ENCODE measurements around the gene TRABD2B.

TRABD2B gene

GRCh38 chr1:47843781-47844557 lies 153.2 kb downstream of the TRABD2B start:
- DNase-seq = no peak

DNA sequence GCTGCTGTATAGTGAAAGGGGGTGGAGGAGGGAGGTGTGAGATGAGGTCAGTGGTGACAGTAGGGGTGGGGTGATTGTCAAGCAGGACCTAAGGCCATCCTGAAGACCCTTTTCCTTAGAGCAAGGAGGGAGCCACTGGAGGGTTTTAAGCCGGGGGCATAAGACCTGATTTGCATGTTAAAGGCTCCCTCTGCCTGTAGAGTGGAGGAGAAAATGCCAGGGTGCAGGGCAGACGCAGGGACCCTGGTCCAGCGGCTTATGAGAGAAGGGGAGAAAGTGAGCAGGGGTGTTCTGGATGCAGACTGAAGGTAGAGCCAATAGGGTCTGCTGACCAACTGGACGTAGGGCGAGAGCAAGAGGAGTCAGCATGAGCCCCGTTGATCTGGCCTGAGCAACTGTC lies 154.1 kb downstream of the TRABD2B start:
- no peak for DNase-seq

GRCh38 chr1:47842228-47842919 lies 154.8 kb downstream of the TRABD2B start:
- no peak for DNase-seq

DNA sequence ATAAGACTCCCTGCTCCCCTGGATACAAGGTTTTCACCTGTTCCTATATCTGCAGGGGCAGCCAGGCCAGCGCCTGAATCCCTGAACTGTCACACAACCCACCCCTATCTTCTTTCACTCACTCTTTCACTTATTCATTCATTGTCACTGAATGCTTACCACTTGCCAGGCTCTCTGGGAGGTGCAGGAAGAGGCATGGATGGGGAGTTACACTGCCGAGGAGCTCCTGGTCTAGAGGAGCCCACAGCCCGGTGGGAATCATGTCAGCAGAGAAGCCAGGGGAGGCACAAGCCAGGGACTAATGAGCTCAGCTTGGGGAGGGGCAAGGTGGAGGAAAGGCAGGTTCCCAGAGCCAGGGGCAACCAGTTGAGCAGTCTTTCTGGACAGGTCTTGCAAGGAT lies 155.8 kb downstream of the TRABD2B start:
- no peak for DNase-seq

DNA sequence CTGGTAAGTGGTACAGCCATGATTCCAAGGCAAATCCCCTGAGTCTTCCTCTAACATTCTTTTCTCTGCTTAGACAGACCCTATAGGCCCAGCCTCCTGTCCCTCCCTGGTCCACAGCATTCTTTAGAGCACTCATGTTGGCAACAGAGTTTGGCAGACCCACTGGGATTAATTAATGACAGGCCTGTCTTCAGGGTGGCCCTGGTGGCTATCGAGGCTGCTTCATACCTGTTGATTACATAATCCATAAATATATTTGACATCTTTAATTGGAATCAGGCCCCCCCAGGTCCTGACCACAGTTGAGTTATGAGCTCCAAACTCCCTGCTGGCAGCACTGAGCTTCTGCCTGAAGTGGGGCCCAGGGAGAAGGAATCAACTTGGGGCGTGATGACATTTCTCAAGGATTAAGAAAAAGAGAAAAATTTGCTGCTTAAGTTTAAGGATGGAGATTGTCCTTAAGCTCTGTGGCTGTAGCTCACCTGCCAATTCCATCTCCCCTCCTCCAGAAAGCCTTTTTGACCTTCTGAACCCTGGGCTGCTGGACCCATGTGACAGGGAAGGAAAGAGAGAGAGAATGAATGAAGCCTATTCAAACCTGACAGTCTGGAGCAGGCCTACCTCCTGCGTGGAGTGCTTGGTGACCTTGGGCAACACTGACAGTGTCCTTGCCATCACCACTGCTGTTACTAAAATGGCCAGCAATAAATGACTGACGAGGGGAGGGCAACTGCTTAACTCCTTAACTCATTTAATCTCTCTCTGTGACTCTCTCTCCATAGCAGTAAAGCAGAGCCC lies 156.6 kb downstream of the TRABD2B start:
- DNase-seq = no peak

DNA sequence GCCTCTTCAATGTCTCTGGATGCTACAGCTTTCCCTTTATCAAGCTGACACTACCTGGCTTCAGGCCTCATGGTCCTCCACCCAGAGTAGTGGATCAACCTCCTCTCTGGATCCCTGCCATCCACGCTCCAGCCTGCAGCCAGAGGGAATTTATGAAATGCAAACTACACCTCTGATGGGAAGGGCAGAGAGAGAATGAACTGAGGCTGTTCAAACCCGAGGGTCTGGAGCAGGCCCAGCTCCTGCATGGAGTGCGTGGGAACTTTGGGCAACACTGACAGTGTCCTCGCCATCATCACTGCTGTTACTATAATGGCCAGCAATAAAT lies 157.8 kb downstream of the TRABD2B start:
- DNase-seq = no peak

DNA sequence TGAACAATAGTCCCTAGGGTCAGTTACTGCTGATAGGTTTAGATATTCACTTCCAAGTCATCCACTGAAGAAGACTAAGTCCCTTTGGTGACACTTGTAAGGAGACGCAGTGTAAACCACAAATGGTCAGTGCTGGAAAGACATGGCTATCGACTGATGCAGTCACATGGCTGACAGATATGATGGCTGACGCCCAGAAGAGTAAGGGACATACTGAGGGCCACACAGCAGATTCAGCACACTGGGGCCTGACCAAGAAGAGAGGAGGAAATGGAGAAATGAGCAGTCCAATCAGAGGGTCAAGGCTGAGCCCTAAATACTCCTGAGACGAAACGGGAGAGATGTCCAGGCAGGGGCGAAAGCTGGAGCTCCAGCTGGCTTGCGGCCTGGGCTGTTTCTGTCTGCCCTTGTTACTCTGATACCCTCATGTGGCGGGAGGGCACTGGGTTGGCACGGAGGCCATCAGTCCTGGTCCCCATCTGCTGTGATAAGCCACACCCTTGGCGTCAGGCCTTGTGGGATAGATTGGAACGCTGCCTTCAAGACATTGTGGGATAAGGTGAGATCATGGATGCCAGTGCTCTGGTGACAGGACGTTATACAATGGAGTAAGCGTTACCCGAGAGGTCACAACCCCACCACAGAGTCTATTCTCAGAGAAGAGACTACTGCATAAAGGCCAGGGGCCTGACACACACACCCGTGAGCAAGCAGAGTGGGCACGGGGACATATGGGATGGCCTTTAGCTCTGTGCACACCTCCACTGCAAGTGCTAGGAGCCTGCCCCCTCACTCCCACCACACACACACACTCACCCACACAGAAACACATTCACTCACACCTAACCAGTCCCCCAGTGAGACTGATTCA lies 158.4 kb downstream of the TRABD2B start:
- no peak for DNase-seq

GRCh38 chr1:47837866-47838561 lies 159.2 kb downstream of the TRABD2B start:
- no peak for DNase-seq

DNA sequence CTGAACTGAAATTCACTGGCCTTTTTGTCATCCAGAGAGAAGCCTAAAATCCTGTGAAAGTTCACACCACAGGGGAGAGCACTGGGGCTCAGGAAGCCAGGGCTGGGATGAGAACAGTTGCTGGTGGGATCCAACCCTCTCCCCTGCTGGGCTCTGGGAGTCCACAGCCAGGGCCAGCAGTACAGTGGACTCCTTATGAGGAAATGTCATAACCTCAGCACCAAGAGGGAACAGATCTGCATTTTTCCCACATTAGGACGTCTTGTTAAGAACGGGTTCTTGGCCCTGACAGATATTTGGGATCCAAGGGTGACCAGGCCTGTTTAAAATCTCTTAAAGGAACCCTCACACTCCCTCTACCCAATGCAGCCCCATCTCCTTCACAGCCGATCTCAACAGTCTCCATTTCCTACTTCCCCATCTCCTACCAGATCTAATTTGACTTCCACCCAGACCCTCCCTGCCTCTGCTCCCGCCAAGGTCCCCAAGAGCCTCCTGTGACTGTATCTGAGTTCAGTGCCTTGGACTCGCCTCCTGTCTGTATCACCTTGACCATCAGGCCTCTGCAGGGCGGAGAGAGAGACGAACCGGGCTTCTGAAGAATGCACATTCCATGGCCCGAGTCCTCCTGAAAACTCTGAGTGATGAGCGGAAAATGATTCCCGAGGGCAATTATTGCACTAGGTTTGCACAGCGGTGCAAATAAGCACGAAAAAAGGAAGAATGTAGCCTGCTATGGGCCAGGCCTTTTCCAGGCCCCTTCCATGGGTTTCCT lies 159.9 kb downstream of the TRABD2B start:
- no peak for DNase-seq

- DNase-seq = no peak
Observed at GRCh38 chr1:47835409-47835808, 161.8 kb downstream of the TRABD2B start.

- DNase-seq = no peak
Observed at GRCh38 chr1:47834326-47834725, 162.9 kb downstream of the TRABD2B start.

DNA sequence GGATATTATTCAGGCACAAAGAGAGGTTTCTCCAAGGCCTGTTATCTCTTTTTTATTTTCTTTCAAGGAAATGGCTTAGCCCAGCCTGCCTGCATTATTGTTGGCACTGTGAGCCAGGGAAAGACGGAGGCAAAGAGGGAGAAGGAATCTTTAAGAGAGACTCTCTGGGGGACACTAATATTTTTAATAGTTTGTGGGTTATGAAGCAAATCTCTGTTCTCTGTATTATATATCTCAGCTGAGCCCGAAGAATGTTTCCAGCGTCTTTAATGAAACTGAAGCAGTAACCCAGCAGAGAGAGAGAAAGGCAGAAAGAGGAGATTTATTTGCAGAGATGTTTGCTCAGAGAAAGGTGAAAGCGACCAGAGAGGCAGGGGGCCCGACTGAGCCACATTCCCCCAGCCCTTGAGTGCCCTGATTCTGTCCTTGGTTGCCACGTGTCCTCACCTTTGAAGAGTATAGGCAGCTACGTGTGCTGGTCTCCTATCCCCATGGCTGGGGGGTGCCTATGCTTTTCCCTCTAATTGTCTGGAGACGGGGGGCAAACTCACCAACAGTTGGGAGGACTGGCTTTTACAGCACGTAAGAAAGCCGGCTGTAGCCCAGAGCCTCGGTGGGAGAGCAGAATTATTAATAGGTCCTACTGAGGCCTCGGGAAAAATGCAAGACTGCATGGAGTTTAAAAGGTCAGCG lies 166.4 kb downstream of the TRABD2B start:
- no peak for DNase-seq

GRCh38 chr1:47830021-47830420 lies 167.2 kb downstream of the TRABD2B start:
- DNase-seq = no peak

GRCh38 chr1:47828978-47829377 lies 168.2 kb downstream of the TRABD2B start:
- DNase-seq = no peak

DNA sequence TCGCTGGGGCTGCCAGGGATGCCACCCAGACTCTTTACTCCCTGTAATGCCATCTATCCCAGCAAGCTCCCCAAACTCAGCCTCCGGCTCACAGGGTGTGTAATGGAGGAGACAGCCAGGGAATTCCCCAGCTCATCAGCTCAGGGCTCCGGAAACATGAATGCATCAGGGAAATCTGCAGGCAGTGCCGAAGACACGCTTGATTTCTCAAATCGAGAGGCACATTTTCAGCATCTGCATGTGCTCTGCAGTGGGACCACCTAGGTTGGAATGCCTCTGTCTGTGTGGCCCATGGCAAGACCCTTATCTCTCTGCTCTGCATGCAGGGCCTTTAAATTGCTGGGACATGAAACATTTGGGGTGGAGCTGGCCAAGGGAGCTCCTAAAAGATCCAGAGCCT lies 170.1 kb downstream of the TRABD2B start:
- no peak for DNase-seq

GRCh38 chr1:47824716-47825115 lies 172.5 kb downstream of the TRABD2B start:
- no peak for DNase-seq

- DNase-seq = no peak
Observed at GRCh38 chr1:47824297-47824696, 172.9 kb downstream of the TRABD2B start.

DNA sequence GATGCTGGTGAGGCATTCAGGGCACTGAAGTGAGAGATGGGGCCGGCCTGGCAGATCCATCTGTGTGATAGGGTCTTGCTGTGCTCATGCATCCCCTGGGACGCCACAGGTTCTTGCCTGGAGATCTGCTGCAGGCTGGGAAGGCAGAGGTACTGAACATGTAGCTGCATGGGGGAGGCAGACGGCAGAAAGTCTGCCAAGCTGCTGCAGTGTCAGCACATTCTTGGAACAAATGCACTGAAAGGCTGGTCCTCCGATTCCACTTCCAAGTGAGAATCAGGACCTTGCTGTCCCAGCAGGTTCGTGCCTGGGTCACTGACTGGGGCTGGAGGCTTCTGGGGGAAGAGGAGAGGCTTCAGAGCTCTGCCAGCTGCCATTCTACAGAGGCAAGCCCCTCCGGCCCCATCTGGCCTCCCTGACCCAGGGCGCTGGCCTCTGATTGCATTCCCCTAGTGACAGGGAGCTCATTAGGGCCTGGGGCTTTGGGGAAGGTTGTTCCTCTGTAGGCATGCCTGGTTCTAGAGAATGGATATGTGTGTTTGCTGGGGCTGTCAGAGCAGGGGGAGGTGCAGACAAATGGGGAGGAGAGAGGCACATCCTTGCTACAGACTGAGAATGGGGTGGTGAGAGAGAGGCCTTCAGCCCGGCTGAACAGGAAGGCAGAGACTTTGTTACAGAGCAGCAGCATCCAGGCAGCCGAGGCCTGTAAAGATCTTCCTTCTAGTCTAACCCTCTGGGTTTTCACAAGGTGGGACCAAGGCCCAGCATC lies 174.0 kb downstream of the TRABD2B start:
- DNase-seq = no peak

GRCh38 chr1:47821760-47822159 lies 175.4 kb downstream of the TRABD2B start:
- DNase-seq = no peak

GRCh38 chr1:47819574-47819888 lies 177.7 kb downstream of the TRABD2B start:
- no peak for DNase-seq
